Loucy (cell line): ENCODE results near the gene PGD.

ENCODE experiments used
- H2AFZ ChIP-seq: fragments of 200-600 bp; sonication (generic); 2 replicates; pipeline ENCODE4 v1.6.0; 2016; ENCODE audit warnings: antibody characterized with exemption, mild to moderate bottlenecking, low read length, moderate library complexity
- H3F3A ChIP-seq: fragments of 200-600 bp; 2 replicates; pipeline ENCODE4 v1.6.0; 2016; ENCODE audit warnings: antibody characterized with exemption, low read depth, mild to moderate bottlenecking
- H3K27me3 ChIP-seq: fragments of 200-600 bp; sonication (generic); 2 replicates; pipeline ENCODE4 v1.6.1; 2014; ENCODE audit warnings: low read length, mild to moderate bottlenecking; ENCODE audit not compliant: insufficient read depth, poor library complexity, severe bottlenecking
- H3K36me3 ChIP-seq: fragments of 200-600 bp; sonication (generic); 2 replicates; pipeline ENCODE4 v1.6.1; 2016; ENCODE audit warnings: low read length; ENCODE audit not compliant: insufficient read depth
- H3K4me1 ChIP-seq: fragments of 200-600 bp; sonication (generic); 2 replicates; pipeline ENCODE4 v1.5.1; 2014; ENCODE audit warnings: low read length, mild to moderate bottlenecking; ENCODE audit not compliant: insufficient read depth, poor library complexity, severe bottlenecking
- H3K4me2 ChIP-seq: fragments of 200-600 bp; sonication (generic); 2 replicates; pipeline ENCODE4 v1.6.0; 2014; ENCODE audit warnings: antibody characterized with exemption, low read length, low read depth, mild to moderate bottlenecking; ENCODE audit not compliant: poor library complexity, severe bottlenecking
- H3K4me3 ChIP-seq: fragments of 200-600 bp; sonication (generic); 2 replicates; pipeline ENCODE4 v1.5.1; 2014; ENCODE audit warnings: low read length, mild to moderate bottlenecking, mixed read lengths; ENCODE audit not compliant: poor library complexity, severe bottlenecking
- H3K79me2 ChIP-seq: fragments of 200-600 bp; sonication (generic); 2 replicates; pipeline ENCODE4 v1.6.1; 2014; ENCODE audit warnings: low read length; ENCODE audit not compliant: insufficient read depth
- H3K9ac ChIP-seq: fragments of 200-600 bp; sonication (generic); 2 replicates; pipeline ENCODE4 v1.6.0; 2014; ENCODE audit warnings: mild to moderate bottlenecking, low read depth, low read length, moderate library complexity; ENCODE audit not compliant: poor library complexity, severe bottlenecking
- H3K9me2 ChIP-seq: fragments of 200-600 bp; sonication (generic); replicated peaks from 2 replicates; pipeline ENCODE4 v1.6.1; 2016; ENCODE audit warnings: low read depth, low read length, mixed read lengths
- H3K9me3 ChIP-seq: fragments of 200-600 bp; sonication (generic); 2 replicates; pipeline ENCODE4 v1.6.1; 2014; ENCODE audit warnings: mild to moderate bottlenecking, antibody characterized with exemption, low read length, low read depth; ENCODE audit not compliant: insufficient read depth
- H4K20me1 ChIP-seq: fragments of 200-600 bp; sonication (generic); 2 replicates; pipeline ENCODE4 v1.6.0; 2014; ENCODE audit warnings: antibody characterized with exemption, low read length, mild to moderate bottlenecking; ENCODE audit not compliant: insufficient read depth, poor library complexity, severe bottlenecking
- CTCF ChIP-seq: fragments of 200-600 bp; sonication (generic); conservative IDR thresholded peaks from 2 replicates; pipeline ENCODE4 v1.5.1; 2014; ENCODE audit warnings: mild to moderate bottlenecking, antibody characterized with exemption, low read length
- EZH2phosphoT487 ChIP-seq: fragments of 200-600 bp; IDR thresholded peaks from 2 replicates; pipeline ENCODE4 v1.6.1; 2018; ENCODE audit warnings: antibody characterized with exemption, mild to moderate bottlenecking, moderate library complexity, borderline replicate concordance

The PGD gene

GRCh38 chr1:10400013-10400412, 1.1 kb downstream of the PGD start:
- peaks cover 23% of the 10 kb centered on the region for H4K20me1 ChIP-seq
- H3K79me2 ChIP-seq = peaks cover 45% of the 10 kb centered on the region
- no peak overlapping the region for H2AFZ ChIP-seq
- no peaks in the 10 kb centered on the region for H3K27me3 ChIP-seq
- peak overlapping the region; percentile 89 for H3K4me2 ChIP-seq
- H3K36me3 ChIP-seq = peaks cover 24% of the 10 kb centered on the region; the same call in 1 of the 2 replicates
- no peaks in the 10 kb centered on the region for H3F3A ChIP-seq
- peak overlapping the region; percentile 83 for H3K4me3 ChIP-seq
- TF ChIP-seq EZH2phosphoT487 = no peak
- no peak for TF ChIP-seq CTCF
- H3K9me3 ChIP-seq = no peaks in the 10 kb centered on the region
- no peaks in the 10 kb centered on the region for H3K9me2 ChIP-seq
- H3K4me1 ChIP-seq = peaks cover 20% of the 10 kb centered on the region
- peak overlapping the region; percentile 90 for H3K9ac ChIP-seq

GRCh38 chr1:10401281-10401680, 2.4 kb downstream of the PGD start:
- TF ChIP-seq CTCF (no peak), EZH2phosphoT487 (no peak)
- no peak overlapping the region for H2AFZ ChIP-seq
- peak overlapping the region; percentile 83 for H3K4me3 ChIP-seq
- H3K79me2 ChIP-seq = peaks cover 45% of the 10 kb centered on the region
- H3F3A ChIP-seq = no peaks in the 10 kb centered on the region
- H3K9ac ChIP-seq = peak overlapping the region; percentile 90
- peaks cover 34% of the 10 kb centered on the region; the same call in 1 of the 2 replicates for H3K36me3 ChIP-seq
- H3K9me2 ChIP-seq = no peaks in the 10 kb centered on the region
- H3K27me3 ChIP-seq = no peaks in the 10 kb centered on the region
- H3K4me2 ChIP-seq = peak overlapping the region; percentile 89
- peaks cover 20% of the 10 kb centered on the region for H3K4me1 ChIP-seq
- H4K20me1 ChIP-seq = peaks cover 26% of the 10 kb centered on the region
- H3K9me3 ChIP-seq = no peaks in the 10 kb centered on the region

- Histone ChIP-seq H3K27me3 (no peaks in the 10 kb centered on the region), H3K4me1 (peaks cover 20% of the 10 kb centered on the region), H2AFZ (no peak overlapping the region), H3K9ac (no peak overlapping the region), H3K36me3 (peaks cover 49% of the 10 kb centered on the region; the same call in 1 of the 2 replicates), H3K9me2 (no peaks in the 10 kb centered on the region), H3K79me2 (peaks cover 45% of the 10 kb centered on the region), H3K4me2 (no peak overlapping the region), H3K4me3 (no peak overlapping the region), H3F3A (no peaks in the 10 kb centered on the region), H3K9me3 (no peaks in the 10 kb centered on the region), H4K20me1 (peaks cover 26% of the 10 kb centered on the region)
- TF ChIP-seq EZH2phosphoT487 (no peak), CTCF (no peak)
These were observed 3.9 kb downstream of the PGD start for GRCh38 chr1:10402729-10403274.
